ENCODE measurements around the gene PHF19.

Gene PHF19

GRCh38 chr9:120862452-120862851 lies 14.5 kb downstream of the PHF19 start:
- Histone ChIP-seq H3K9ac (ENCODE audit: low read length) (no peak overlapping the region), H3K27ac (ENCODE audit: low read depth, low read length) (no peak overlapping the region), H3K4me3 (ENCODE audit: low read depth, low read length) (no peak overlapping the region), H3K4me1 (ENCODE audit: control insufficient read depth in 1 of 2, insufficient read depth in 2 of 2, low read length in 2 of 2) (peaks cover 0 to 2% of the 10 kb centered on the region in 2 experiments), H3K9me3 (ENCODE audit: insufficient read depth, low read depth, low read length) (peaks cover 5% of the 10 kb centered on the region), H4K12ac (ENCODE audit: low read depth, low read length) (no peak overlapping the region), H3K27me3 (ENCODE audit: insufficient read depth, low read length) (no peaks in the 10 kb centered on the region), H3K79me2 (ENCODE audit: control insufficient read depth, insufficient read depth, low read length, poor library complexity) (no peaks in the 10 kb centered on the region), H3K36me3 (ENCODE audit: control insufficient read depth in 1 of 2, insufficient read depth in 2 of 2, low read length in 2 of 2) (peaks cover 17 to 21% of the 10 kb centered on the region in 2 experiments), H3K18ac (ENCODE audit: low read length) (no peak overlapping the region), H2AK5ac (ENCODE audit: low read length) (no peak overlapping the region), H3K4me2 (ENCODE audit: low read length) (no peak overlapping the region), H3K23ac (ENCODE audit: low read length) (no peak overlapping the region), H2BK5ac (ENCODE audit: low read depth, low read length, poor library complexity) (no peak overlapping the region), H3K79me1 (ENCODE audit: low read length) (no peaks in the 10 kb centered on the region), H4K8ac (ENCODE audit: low read depth, low read length) (no peak overlapping the region), H2BK12ac (ENCODE audit: low read length) (no peak overlapping the region), H3K14ac (ENCODE audit: low read length) (no peak overlapping the region), H2BK120ac (ENCODE audit: insufficient read depth, low read length, poor library complexity) (no peak overlapping the region), H2AFZ (ENCODE audit: insufficient read depth, low read length, poor library complexity) (no peak overlapping the region), H3K4ac (ENCODE audit: low read depth, low read length) (no peak overlapping the region), H4K91ac (ENCODE audit: low read depth, low read length) (no peak overlapping the region)
- DNase-seq = no peak
- no CpG with 5 or more reads among the region's 12 CpGs for WGBS (ENCODE audit: extremely low coverage, insufficient coverage, insufficient read length)

GRCh38 chr9:120861935-120862334 lies 15.1 kb downstream of the PHF19 start:
- no peak overlapping the region for H3K4ac ChIP-seq (ENCODE audit: low read depth, low read length)
- no peak overlapping the region for H3K23ac ChIP-seq (ENCODE audit: low read length)
- no peak overlapping the region for H2BK12ac ChIP-seq (ENCODE audit: low read length)
- H2AFZ ChIP-seq (ENCODE audit: insufficient read depth, low read length, poor library complexity) = no peak overlapping the region
- peaks cover 0 to 2% of the 10 kb centered on the region in 2 experiments for H3K4me1 ChIP-seq (ENCODE audit: control insufficient read depth in 1 of 2, insufficient read depth in 2 of 2, low read length in 2 of 2)
- H2BK5ac ChIP-seq (ENCODE audit: low read depth, low read length, poor library complexity) = no peak overlapping the region
- H4K8ac ChIP-seq (ENCODE audit: low read depth, low read length) = no peak overlapping the region
- DNase-seq = no peak
- no peak overlapping the region for H2BK120ac ChIP-seq (ENCODE audit: insufficient read depth, low read length, poor library complexity)
- H3K27me3 ChIP-seq (ENCODE audit: insufficient read depth, low read length) = no peaks in the 10 kb centered on the region
- no peak overlapping the region for H4K12ac ChIP-seq (ENCODE audit: low read depth, low read length)
- no CpG with 5 or more reads among the region's 6 CpGs for WGBS (ENCODE audit: extremely low coverage, insufficient coverage, insufficient read length)
- no peak overlapping the region for H3K27ac ChIP-seq (ENCODE audit: low read depth, low read length)
- H3K36me3 ChIP-seq (ENCODE audit: control insufficient read depth in 1 of 2, insufficient read depth in 2 of 2, low read length in 2 of 2) = peaks cover 17 to 23% of the 10 kb centered on the region in 2 experiments
- H4K91ac ChIP-seq (ENCODE audit: low read depth, low read length) = no peak overlapping the region
- H3K14ac ChIP-seq (ENCODE audit: low read length) = no peak overlapping the region
- no peak overlapping the region for H3K4me3 ChIP-seq (ENCODE audit: low read depth, low read length)
- no peak overlapping the region for H3K4me2 ChIP-seq (ENCODE audit: low read length)
- H3K79me2 ChIP-seq (ENCODE audit: control insufficient read depth, insufficient read depth, low read length, poor library complexity) = no peaks in the 10 kb centered on the region
- H3K18ac ChIP-seq (ENCODE audit: low read length) = no peak overlapping the region
- peaks cover 7% of the 10 kb centered on the region for H3K9me3 ChIP-seq (ENCODE audit: insufficient read depth, low read depth, low read length)
- H3K79me1 ChIP-seq (ENCODE audit: low read length) = no peaks in the 10 kb centered on the region
- H2AK5ac ChIP-seq (ENCODE audit: low read length) = no peak overlapping the region
- no peak overlapping the region for H3K9ac ChIP-seq (ENCODE audit: low read length)

- H3K23ac ChIP-seq (ENCODE audit: low read length) = no peak overlapping the region
- H3K4me1 ChIP-seq (ENCODE audit: control insufficient read depth in 1 of 2, insufficient read depth in 2 of 2, low read length in 2 of 2) = peaks cover 0 to 4% of the 10 kb centered on the region in 2 experiments
- no peak overlapping the region for H3K18ac ChIP-seq (ENCODE audit: low read length)
- H3K79me2 ChIP-seq (ENCODE audit: control insufficient read depth, insufficient read depth, low read length, poor library complexity) = no peaks in the 10 kb centered on the region
- no peaks in the 10 kb centered on the region for H3K79me1 ChIP-seq (ENCODE audit: low read length)
- H3K9ac ChIP-seq (ENCODE audit: low read length) = no peak overlapping the region
- no peak overlapping the region for H3K4me3 ChIP-seq (ENCODE audit: low read depth, low read length)
- no peak overlapping the region for H2BK5ac ChIP-seq (ENCODE audit: low read depth, low read length, poor library complexity)
- no peak overlapping the region for H3K4me2 ChIP-seq (ENCODE audit: low read length)
- no peak overlapping the region for H4K8ac ChIP-seq (ENCODE audit: low read depth, low read length)
- peaks cover 7% of the 10 kb centered on the region for H3K9me3 ChIP-seq (ENCODE audit: insufficient read depth, low read depth, low read length)
- no peak overlapping the region for H2BK12ac ChIP-seq (ENCODE audit: low read length)
- no peak overlapping the region for H2BK120ac ChIP-seq (ENCODE audit: insufficient read depth, low read length, poor library complexity)
- no peak overlapping the region for H3K27ac ChIP-seq (ENCODE audit: low read depth, low read length)
- H3K27me3 ChIP-seq (ENCODE audit: insufficient read depth, low read length) = no peaks in the 10 kb centered on the region
- H3K4ac ChIP-seq (ENCODE audit: low read depth, low read length) = no peak overlapping the region
- H4K91ac ChIP-seq (ENCODE audit: low read depth, low read length) = no peak overlapping the region
- no peak overlapping the region for H2AFZ ChIP-seq (ENCODE audit: insufficient read depth, low read length, poor library complexity)
- WGBS (ENCODE audit: extremely low coverage, insufficient coverage, insufficient read length) = no CpG with 5 or more reads among the region's 11 CpGs
- no peak for DNase-seq
- peaks cover 17 to 23% of the 10 kb centered on the region in 2 experiments for H3K36me3 ChIP-seq (ENCODE audit: control insufficient read depth in 1 of 2, insufficient read depth in 2 of 2, low read length in 2 of 2)
- no peak overlapping the region for H4K12ac ChIP-seq (ENCODE audit: low read depth, low read length)
- no peak overlapping the region for H3K14ac ChIP-seq (ENCODE audit: low read length)
- H2AK5ac ChIP-seq (ENCODE audit: low read length) = no peak overlapping the region
These were observed 16.9 kb downstream of the PHF19 start for GRCh38 chr9:120860083-120860482.

GRCh38 chr9:120859361-120859760 lies 17.6 kb downstream of the PHF19 start:
- Histone ChIP-seq H3K27me3 (ENCODE audit: insufficient read depth, low read length) (no peaks in the 10 kb centered on the region), H3K23ac (ENCODE audit: low read length) (no peak overlapping the region), H4K91ac (ENCODE audit: low read depth, low read length) (no peak overlapping the region), H3K9ac (ENCODE audit: low read length) (no peak overlapping the region), H3K18ac (ENCODE audit: low read length) (no peak overlapping the region), H3K9me3 (ENCODE audit: insufficient read depth, low read depth, low read length) (peaks cover 7% of the 10 kb centered on the region), H3K4me1 (ENCODE audit: control insufficient read depth in 1 of 2, insufficient read depth in 2 of 2, low read length in 2 of 2) (peaks cover 0 to 4% of the 10 kb centered on the region in 2 experiments), H3K4me2 (ENCODE audit: low read length) (no peak overlapping the region), H2AK5ac (ENCODE audit: low read length) (no peak overlapping the region), H2BK5ac (ENCODE audit: low read depth, low read length, poor library complexity) (no peak overlapping the region), H3K79me2 (ENCODE audit: control insufficient read depth, insufficient read depth, low read length, poor library complexity) (no peaks in the 10 kb centered on the region), H3K14ac (ENCODE audit: low read length) (no peak overlapping the region), H3K4ac (ENCODE audit: low read depth, low read length) (no peak overlapping the region), H2AFZ (ENCODE audit: insufficient read depth, low read length, poor library complexity) (no peak overlapping the region), H4K12ac (ENCODE audit: low read depth, low read length) (no peak overlapping the region), H3K4me3 (ENCODE audit: low read depth, low read length) (no peak overlapping the region), H2BK12ac (ENCODE audit: low read length) (no peak overlapping the region), H3K36me3 (ENCODE audit: control insufficient read depth in 1 of 2, insufficient read depth in 2 of 2, low read length in 2 of 2) (peaks cover 17 to 23% of the 10 kb centered on the region in 2 experiments), H3K79me1 (ENCODE audit: low read length) (no peaks in the 10 kb centered on the region), H3K27ac (ENCODE audit: low read depth, low read length) (no peak overlapping the region), H2BK120ac (ENCODE audit: insufficient read depth, low read length, poor library complexity) (no peak overlapping the region), H4K8ac (ENCODE audit: low read depth, low read length) (no peak overlapping the region)
- WGBS (ENCODE audit: extremely low coverage, insufficient coverage, insufficient read length) = no CpG with 5 or more reads among the region's 6 CpGs
- no peak for DNase-seq

All from trophoblast cell (in vitro differentiated cells and primary cell).